Astrocyte (in vitro differentiated cells and primary cell): ENCODE results near the gene SMG1.

Experiments used
- EZH2 ChIP-seq: IDR thresholded peaks from 2 replicates; pipeline ENCODE4 v1.6.1; 2012; ENCODE audit warnings: mild to moderate bottlenecking, low read length, inconsistent platforms; ENCODE audit not compliant: insufficient read depth
- TF ChIP-seq, protein P1 (sequence below): IDR thresholded peaks from 2 replicates; pipeline ENCODE4 v1.5.1; 2011; ENCODE audit warnings: low read depth, mild to moderate bottlenecking, inconsistent platforms, low read length, moderate library complexity; ENCODE audit not compliant: insufficient read depth

DNA sequence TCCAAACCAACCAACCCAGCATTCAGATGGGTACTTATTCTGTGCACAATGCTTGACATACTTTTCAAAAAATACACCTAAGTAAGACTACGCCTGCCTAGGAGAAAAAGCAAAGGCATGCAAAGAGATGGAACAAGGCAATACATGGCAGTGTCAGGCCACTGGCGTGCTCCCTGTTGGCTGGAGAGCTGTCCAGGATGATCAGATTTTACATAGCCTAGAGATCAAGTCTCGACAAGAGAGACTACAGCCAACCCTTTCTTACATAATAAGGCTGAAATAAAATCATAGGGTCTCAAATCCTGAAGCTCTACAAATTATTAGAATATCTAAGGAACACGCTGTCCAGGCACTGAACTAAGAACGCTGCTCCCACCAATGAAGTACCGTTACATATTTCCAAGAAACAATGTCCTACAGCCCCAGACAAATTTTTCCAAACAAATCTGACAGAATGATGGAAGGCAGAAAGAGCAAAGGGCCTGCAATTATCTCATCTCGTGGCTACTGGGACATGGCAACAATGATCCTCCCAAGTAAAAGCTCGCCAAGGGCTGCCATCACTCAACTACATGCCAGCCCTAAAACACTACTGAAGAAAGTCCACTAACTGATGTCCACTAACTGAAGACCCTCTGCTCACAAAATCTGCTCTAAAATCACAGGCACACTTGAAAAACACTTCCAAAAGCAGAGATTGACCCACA, 141.1 kb downstream of the SMG1 start:
- TF ChIP-seq, protein P1, sequence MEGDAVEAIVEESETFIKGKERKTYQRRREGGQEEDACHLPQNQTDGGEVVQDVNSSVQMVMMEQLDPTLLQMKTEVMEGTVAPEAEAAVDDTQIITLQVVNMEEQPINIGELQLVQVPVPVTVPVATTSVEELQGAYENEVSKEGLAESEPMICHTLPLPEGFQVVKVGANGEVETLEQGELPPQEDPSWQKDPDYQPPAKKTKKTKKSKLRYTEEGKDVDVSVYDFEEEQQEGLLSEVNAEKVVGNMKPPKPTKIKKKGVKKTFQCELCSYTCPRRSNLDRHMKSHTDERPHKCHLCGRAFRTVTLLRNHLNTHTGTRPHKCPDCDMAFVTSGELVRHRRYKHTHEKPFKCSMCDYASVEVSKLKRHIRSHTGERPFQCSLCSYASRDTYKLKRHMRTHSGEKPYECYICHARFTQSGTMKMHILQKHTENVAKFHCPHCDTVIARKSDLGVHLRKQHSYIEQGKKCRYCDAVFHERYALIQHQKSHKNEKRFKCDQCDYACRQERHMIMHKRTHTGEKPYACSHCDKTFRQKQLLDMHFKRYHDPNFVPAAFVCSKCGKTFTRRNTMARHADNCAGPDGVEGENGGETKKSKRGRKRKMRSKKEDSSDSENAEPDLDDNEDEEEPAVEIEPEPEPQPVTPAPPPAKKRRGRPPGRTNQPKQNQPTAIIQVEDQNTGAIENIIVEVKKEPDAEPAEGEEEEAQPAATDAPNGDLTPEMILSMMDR: no peak
- TF ChIP-seq EZH2: no peak
